GM10248 (cell line): Measurements from ENCODE around the gene RARA.
A peak's percentile ranks its signal among the peaks of the same experiment; 100 is the strongest.
"Not testable (repeated sequence)": the region's sequence is repeated elsewhere in the genome, so short reads cannot be mapped to it uniquely, and the experiment has no call there.

ENCODE experiments used
- CTCF ChIA-PET: fragments of 300-600 bp; sonication (Branson Sonifier 250); formaldehyde crosslinking; extraction: SDS; loops from one replicate; lab custom pipeline; 2021; ENCODE audit warnings: antibody characterized with exemption; lab: Yijun Ruan, JAX
- POLR2A ChIA-PET: fragments of 350-650 bp; sonication (Branson Sonifier 250); formaldehyde crosslinking; extraction: SDS; loops from one replicate; lab custom pipeline; 2020; ENCODE audit warnings: antibody characterized with exemption; lab: Yijun Ruan, JAX
- DNase-seq: peaks from one replicate; pipeline ENCODE4 v3.0.0; 2012; ENCODE audit errors: extremely low spot score
- TF ChIP-seq, protein P1 (sequence below): IDR thresholded peaks from 2 replicates; pipeline ENCODE4 v1.5.1; 2012; ENCODE audit warnings: mild to moderate bottlenecking, low read depth; ENCODE audit errors: extremely low read depth, missing control alignments, control extremely low read depth

RARA gene

DNA sequence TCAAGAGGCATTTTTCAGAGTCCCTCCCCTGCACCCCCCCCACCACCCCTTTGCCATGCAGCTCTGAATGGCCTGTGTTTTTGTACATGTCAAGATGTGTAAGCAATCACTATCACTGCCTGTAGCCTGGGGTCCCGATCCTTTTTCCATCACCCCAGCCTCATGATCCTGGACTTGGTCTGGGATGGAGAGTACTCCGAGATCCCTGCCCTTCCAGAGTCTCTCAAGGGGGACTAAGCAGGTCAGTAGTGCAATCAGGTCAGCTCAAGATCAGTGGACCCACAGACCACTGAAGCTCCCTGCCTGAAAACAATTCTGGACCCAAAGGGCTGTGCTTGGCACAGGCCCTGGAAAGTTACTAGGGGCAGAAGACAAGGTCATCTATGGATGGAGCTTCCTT is 63.1 kb downstream of the RARA start:
- POLR2A ChIA-PET = no interaction called here
- TF ChIP-seq, protein P1, sequence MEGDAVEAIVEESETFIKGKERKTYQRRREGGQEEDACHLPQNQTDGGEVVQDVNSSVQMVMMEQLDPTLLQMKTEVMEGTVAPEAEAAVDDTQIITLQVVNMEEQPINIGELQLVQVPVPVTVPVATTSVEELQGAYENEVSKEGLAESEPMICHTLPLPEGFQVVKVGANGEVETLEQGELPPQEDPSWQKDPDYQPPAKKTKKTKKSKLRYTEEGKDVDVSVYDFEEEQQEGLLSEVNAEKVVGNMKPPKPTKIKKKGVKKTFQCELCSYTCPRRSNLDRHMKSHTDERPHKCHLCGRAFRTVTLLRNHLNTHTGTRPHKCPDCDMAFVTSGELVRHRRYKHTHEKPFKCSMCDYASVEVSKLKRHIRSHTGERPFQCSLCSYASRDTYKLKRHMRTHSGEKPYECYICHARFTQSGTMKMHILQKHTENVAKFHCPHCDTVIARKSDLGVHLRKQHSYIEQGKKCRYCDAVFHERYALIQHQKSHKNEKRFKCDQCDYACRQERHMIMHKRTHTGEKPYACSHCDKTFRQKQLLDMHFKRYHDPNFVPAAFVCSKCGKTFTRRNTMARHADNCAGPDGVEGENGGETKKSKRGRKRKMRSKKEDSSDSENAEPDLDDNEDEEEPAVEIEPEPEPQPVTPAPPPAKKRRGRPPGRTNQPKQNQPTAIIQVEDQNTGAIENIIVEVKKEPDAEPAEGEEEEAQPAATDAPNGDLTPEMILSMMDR = no peak
- DNase-seq = no peak
- CTCF ChIA-PET = interaction anchor here (2.8 kb wide), 1 partner anchor 9 kb away, joined by 14 read pairs; no protein-coding TSS in a partner anchor

DNA sequence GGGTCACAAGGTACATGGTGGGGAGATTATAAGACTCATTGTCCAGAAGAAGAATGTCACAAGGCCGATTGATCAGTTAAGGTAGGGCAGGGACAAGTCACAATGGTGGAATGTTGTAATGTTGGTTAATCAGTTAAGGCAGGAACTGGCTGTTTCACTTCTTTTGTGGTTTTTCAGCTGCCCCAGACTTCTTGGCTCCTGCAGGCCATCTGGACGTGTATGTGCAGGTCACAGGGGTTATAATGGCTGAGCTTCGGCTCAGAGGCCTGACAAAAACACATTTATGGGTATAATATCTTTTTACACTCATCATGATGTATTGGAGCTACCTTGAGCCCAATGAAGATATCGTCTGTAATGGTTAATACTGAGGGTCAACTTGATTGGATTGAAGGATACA is 63.7 kb downstream of the RARA start:
- POLR2A ChIA-PET, DNase-seq: not testable (repeated sequence)
- CTCF ChIA-PET = interaction anchor here (0.7 to 2.8 kb wide), 5 partner anchors 10 to 247 kb away, joined by 3 to 14 read pairs (median 3); no protein-coding TSS in a partner anchor

- ChIA-PET CTCF (interaction anchor here (0.7 to 2.8 kb wide), 6 partner anchors 9 to 247 kb away, joined by 3 to 14 read pairs (median 3); no protein-coding TSS in a partner anchor), POLR2A (no interaction called here)
- peak; percentile 18 for DNase-seq
- TF ChIP-seq, protein P1 = no peak
Observed at GRCh38 chr17:40373324-40373723, 64.3 kb downstream of the RARA start.

- CTCF ChIA-PET = interaction anchor here (1.2 to 2.0 kb wide), 5 partner anchors 8 to 102 kb away, joined by 3 to 5 read pairs (median 3); no protein-coding TSS in a partner anchor
- TF ChIP-seq, protein P1 = no peak
- POLR2A ChIA-PET = no interaction called here
- DNase-seq = no peak
Observed at GRCh38 chr17:40373999-40374398, 65.0 kb downstream of the RARA start.

DNA sequence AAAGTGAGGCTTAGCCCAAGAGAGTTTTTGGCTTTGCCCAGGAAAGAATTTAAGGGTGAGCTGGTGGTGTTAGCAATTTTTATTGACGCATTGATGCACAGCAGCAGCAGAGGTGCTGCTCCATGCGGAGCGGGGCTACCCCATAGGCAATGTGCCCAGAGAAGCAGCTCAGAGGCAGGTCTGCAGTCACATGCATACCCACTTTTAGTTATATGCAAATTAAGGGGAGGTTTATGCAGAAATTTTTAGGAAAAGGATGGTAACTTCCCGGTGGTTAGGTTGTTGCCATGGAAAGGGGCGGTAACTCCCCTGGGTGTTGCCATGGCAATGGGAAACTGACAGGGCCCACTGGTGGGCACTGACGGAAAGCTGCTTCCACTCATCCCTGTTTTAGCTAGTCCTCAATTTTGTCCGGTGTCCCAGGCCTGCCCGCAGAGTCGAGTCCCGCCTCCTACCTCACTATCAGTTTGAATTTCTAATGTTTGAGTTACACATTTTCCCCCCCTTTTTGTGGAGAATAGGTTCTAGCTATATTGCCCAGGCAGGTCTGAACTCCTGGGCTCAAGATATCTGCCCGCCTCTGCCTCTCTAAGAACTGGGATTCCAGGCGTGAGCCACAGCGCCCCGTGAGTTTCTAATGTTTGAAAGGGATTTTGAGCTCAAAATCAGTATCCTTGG is 66.0 kb downstream of the RARA start:
- ChIA-PET POLR2A (no interaction called here), CTCF (interaction anchor here (1.0 to 2.0 kb wide), 8 partner anchors 10 to 158 kb away, joined by 3 to 5 read pairs (median 4); no protein-coding TSS in a partner anchor)

DNA sequence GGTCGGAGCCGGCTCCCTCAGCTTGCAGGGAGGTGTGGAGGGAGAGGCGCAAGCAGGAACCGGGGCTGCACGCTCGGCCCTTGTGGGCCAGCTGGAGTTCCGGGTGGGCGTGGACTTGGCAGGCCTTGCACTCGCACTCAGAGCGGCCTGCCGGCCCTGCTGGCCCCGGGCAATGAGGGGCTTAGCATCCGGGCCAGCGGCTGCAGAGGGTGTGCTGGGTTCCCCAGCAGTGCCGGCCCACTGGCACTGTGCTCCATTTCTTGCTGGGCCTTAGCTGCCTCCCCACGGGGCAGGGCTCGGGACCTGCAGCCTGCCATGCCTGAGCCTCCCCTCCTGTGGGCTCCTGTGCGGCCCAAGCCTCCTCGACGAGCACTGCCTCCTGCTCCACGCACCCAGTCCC is 66.8 kb downstream of the RARA start:
- CTCF ChIA-PET = interaction anchor here (1.1 to 2.2 kb wide), 7 partner anchors 11 to 158 kb away, joined by 3 to 9 read pairs (median 4); partner anchors contain the start of gene GJD3
- not testable (repeated sequence) for DNase-seq
- POLR2A ChIA-PET = interaction anchor here (0.7 kb wide), 1 partner anchor 100 kb away, joined by 3 read pairs; no protein-coding TSS in a partner anchor

More for the DNA sequence above, 66.0 kb downstream of the RARA start:
- TF ChIP-seq, protein P1 = no peak
- DNase-seq = no peak

DNA sequence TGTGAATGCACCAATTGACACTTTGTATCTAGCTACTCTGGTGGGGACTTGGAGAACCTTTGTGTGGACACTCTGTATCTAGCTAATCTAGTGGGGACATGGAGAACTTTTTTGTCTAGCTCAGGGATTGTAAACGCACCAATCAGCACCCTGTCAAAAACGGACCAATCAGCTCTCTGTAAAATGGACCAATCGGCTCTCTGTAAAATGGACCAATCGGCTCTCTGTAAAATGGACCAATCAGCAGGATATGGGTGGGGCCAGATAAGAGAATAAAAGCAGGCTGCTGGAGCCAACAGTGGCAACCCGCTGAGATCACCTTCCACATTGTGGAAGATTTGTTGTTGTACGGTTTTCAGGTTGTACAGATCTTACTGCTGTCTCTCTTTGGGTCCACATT is 67.6 kb downstream of the RARA start:
- ChIA-PET CTCF (interaction anchor here (0.9 to 2.2 kb wide), 5 partner anchors 8 to 21 kb away, joined by 3 to 9 read pairs (median 3); partner anchors contain the start of gene GJD3), POLR2A (interaction anchor here (0.7 kb wide), 1 partner anchor 99 kb away, joined by 3 read pairs; no protein-coding TSS in a partner anchor)
- DNase-seq = not testable (repeated sequence)

- CTCF ChIA-PET = interaction anchor here (2.0 to 2.2 kb wide), 2 partner anchors 13 to 23 kb away, joined by 6 to 9 read pairs; partner anchors contain the start of gene GJD3
- TF ChIP-seq, protein P1 = no peak
- POLR2A ChIA-PET = no interaction called here
- no peak for DNase-seq
Observed at GRCh38 chr17:40377832-40378231, 68.9 kb downstream of the RARA start.
